ES-I3 (cell line): Measurements from ENCODE around the gene CHD5.

Source experiments
- H3K36me3 ChIP-seq: 2 replicates; pipeline ENCODE4 v1.6.1; 2013; ENCODE audit warnings: mild to moderate bottlenecking, low read length, control low read depth, moderate library complexity; ENCODE audit not compliant: insufficient read depth
- H3K4me1 ChIP-seq: 2 replicates; pipeline ENCODE4 v1.6.1; 2013; ENCODE audit warnings: mild to moderate bottlenecking, control low read depth, low read length; ENCODE audit not compliant: insufficient read depth
- H3K9ac ChIP-seq: 2 replicates; pipeline ENCODE4 v1.6.1; 2013; ENCODE audit warnings: low read depth, mild to moderate bottlenecking, low read length, moderate library complexity
- H3K9me3 ChIP-seq: 2 replicates; pipeline ENCODE4 v1.6.1; 2013; ENCODE audit warnings: mild to moderate bottlenecking, low read length, moderate library complexity; ENCODE audit not compliant: control insufficient read depth, insufficient read depth

CHD5 gene

GRCh38 chr1:6208723-6209660 lies 28.9 kb upstream of the CHD5 start:
- H3K4me1 ChIP-seq, result peaks cover 10% of the 10 kb centered on the region; the same call in 1 of the 2 replicates
- H3K36me3 ChIP-seq, result no peaks in the 10 kb centered on the region
- H3K9ac ChIP-seq, result peak overlapping the region; percentile 36
- H3K9me3 ChIP-seq, result no peaks in the 10 kb centered on the region

GRCh38 chr1:6207921-6208320 lies 27.8 kb upstream of the CHD5 start:
- Histone ChIP-seq H3K9me3 (no peaks in the 10 kb centered on the region), H3K9ac (no peak overlapping the region), H3K4me1 (peaks cover 10% of the 10 kb centered on the region; the same call in 1 of the 2 replicates), H3K36me3 (no peaks in the 10 kb centered on the region)

GRCh38 chr1:6207075-6207885 lies 27.2 kb upstream of the CHD5 start:
- H3K36me3 ChIP-seq, result no peaks in the 10 kb centered on the region
- no peak overlapping the region for H3K9ac ChIP-seq

GRCh38 chr1:6206520-6206855 lies 26.4 kb upstream of the CHD5 start:
- H3K36me3 ChIP-seq, result no peaks in the 10 kb centered on the region
- H3K9ac ChIP-seq, result peak overlapping the region; percentile 61; the same call in 1 of the 2 replicates
- peaks cover 10% of the 10 kb centered on the region; the same call in 1 of the 2 replicates for H3K4me1 ChIP-seq
- no peaks in the 10 kb centered on the region for H3K9me3 ChIP-seq

More at GRCh38 chr1:6207075-6207885, 27.2 kb upstream of the CHD5 start:
- H3K9me3 ChIP-seq, result no peaks in the 10 kb centered on the region
- peaks cover 10% of the 10 kb centered on the region; the same call in 1 of the 2 replicates for H3K4me1 ChIP-seq

- H3K36me3 ChIP-seq, result no peaks in the 10 kb centered on the region
- peaks cover 10% of the 10 kb centered on the region; the same call in 1 of the 2 replicates for H3K4me1 ChIP-seq
- H3K9me3 ChIP-seq, result no peaks in the 10 kb centered on the region
- peak within 1 kb of the TSS; percentile 61 for H3K9ac ChIP-seq
These were observed 25.9 kb upstream of the CHD5 start, which contains the start of gene RNF207 for GRCh38 chr1:6205849-6206519. RNF207 (plus strand) TSS chr1:6206119; CDS start chr1:6206536, 417 bp downstream.

- no peak overlapping the region for H3K9ac ChIP-seq
- no peaks in the 10 kb centered on the region for H3K9me3 ChIP-seq
- H3K4me1 ChIP-seq, result peaks cover 13% of the 10 kb centered on the region; the same call in 1 of the 2 replicates
- H3K36me3 ChIP-seq, result peaks cover 2% of the 10 kb centered on the region; the same call in 1 of the 2 replicates
These were observed 22.1 kb upstream of the CHD5 start for GRCh38 chr1:6202256-6202655.

- Histone ChIP-seq H3K9ac (peak overlapping the region; percentile 98), H3K9me3 (no peaks in the 10 kb centered on the region), H3K36me3 (peaks cover 13% of the 10 kb centered on the region), H3K4me1 (peaks cover 10% of the 10 kb centered on the region; the same call in 1 of the 2 replicates)
These were observed 20.2 kb upstream of the CHD5 start for GRCh38 chr1:6200188-6200809.

- Histone ChIP-seq H3K9me3 (no peaks in the 10 kb centered on the region), H3K9ac (peak within 1 kb of the TSS; percentile 98), H3K4me1 (peaks cover 10% of the 10 kb centered on the region; the same call in 1 of the 2 replicates), H3K36me3 (peaks cover 13% of the 10 kb centered on the region)
These were observed 19.4 kb upstream of the CHD5 start, which contains the start of gene RPL22 for GRCh38 chr1:6199298-6200187. RPL22 (minus strand) TSS chr1:6199595; CDS start chr1:6199573, 22 bp downstream.

GRCh38 chr1:6198646-6199297 lies 18.7 kb upstream of the CHD5 start:
- H3K9ac ChIP-seq, result peak overlapping the region; percentile 98
- H3K4me1 ChIP-seq, result peaks cover 10% of the 10 kb centered on the region; the same call in 1 of the 2 replicates
- H3K9me3 ChIP-seq, result no peaks in the 10 kb centered on the region
- peaks cover 19% of the 10 kb centered on the region for H3K36me3 ChIP-seq

GRCh38 chr1:6197746-6198427 lies 17.8 kb upstream of the CHD5 start:
- Histone ChIP-seq H3K9ac (peak overlapping the region; percentile 98), H3K4me1 (peaks cover 10% of the 10 kb centered on the region; the same call in 1 of the 2 replicates), H3K9me3 (no peaks in the 10 kb centered on the region), H3K36me3 (peaks cover 26% of the 10 kb centered on the region)

GRCh38 chr1:6191968-6192367 lies 11.8 kb upstream of the CHD5 start:
- peaks cover 50% of the 10 kb centered on the region for H3K36me3 ChIP-seq
- no peaks in the 10 kb centered on the region for H3K4me1 ChIP-seq
- no peak overlapping the region for H3K9ac ChIP-seq
- no peaks in the 10 kb centered on the region for H3K9me3 ChIP-seq

- no peak overlapping the region for H3K9ac ChIP-seq
- peaks cover 32% of the 10 kb centered on the region for H3K36me3 ChIP-seq
- no peaks in the 10 kb centered on the region for H3K9me3 ChIP-seq
- H3K4me1 ChIP-seq, result peaks cover 10% of the 10 kb centered on the region
These were observed 8.3 kb upstream of the CHD5 start for GRCh38 chr1:6188466-6188865.
